ES-I3 (cell line): ENCODE results near the gene SPAG16.
"Not testable (repeated sequence)": the region's sequence is repeated elsewhere in the genome, so short reads cannot be mapped to it uniquely, and the experiment has no call there.

Source experiments
- H3K36me3 ChIP-seq: 2 replicates; pipeline ENCODE4 v1.6.1; 2013; ENCODE audit warnings: mild to moderate bottlenecking, low read length, control low read depth, moderate library complexity; ENCODE audit not compliant: insufficient read depth
- H3K4me1 ChIP-seq: 2 replicates; pipeline ENCODE4 v1.6.1; 2013; ENCODE audit warnings: mild to moderate bottlenecking, control low read depth, low read length; ENCODE audit not compliant: insufficient read depth
- H3K9ac ChIP-seq: 2 replicates; pipeline ENCODE4 v1.6.1; 2013; ENCODE audit warnings: low read depth, mild to moderate bottlenecking, low read length, moderate library complexity
- H3K9me3 ChIP-seq: 2 replicates; pipeline ENCODE4 v1.6.1; 2013; ENCODE audit warnings: mild to moderate bottlenecking, low read length, moderate library complexity; ENCODE audit not compliant: control insufficient read depth, insufficient read depth

Gene SPAG16

GRCh38 chr2:213251618-213252017 lies 32.6 kb upstream of the SPAG16 start:
- no peaks in the 10 kb centered on the region for H3K9me3 ChIP-seq
- no peak overlapping the region for H3K9ac ChIP-seq
- H3K4me1 ChIP-seq = peaks cover 6% of the 10 kb centered on the region; the same call in 1 of the 2 replicates
- H3K36me3 ChIP-seq = no peaks in the 10 kb centered on the region

DNA sequence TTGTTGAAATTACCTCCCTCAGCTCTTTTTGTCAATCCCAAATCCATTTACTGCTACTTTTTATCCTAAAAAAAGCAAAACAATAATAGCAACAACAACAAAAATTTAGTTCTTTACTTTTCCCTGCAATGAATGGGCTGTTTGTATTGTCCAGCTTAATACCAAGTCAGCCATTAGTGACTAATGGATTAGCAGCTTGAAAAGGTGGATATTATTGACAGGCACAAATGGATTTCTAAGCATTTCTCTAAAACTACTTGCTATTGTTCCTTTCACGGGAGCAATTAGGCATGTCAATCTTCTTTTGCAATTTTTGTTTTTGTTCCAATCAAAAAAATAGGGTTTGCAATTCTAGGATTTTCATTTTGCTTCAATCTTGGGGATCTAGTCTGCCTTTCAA lies 32.1 kb upstream of the SPAG16 start:
- peaks cover 6% of the 10 kb centered on the region; the same call in 1 of the 2 replicates for H3K4me1 ChIP-seq
- H3K36me3 ChIP-seq = no peaks in the 10 kb centered on the region
- H3K9me3 ChIP-seq = no peaks in the 10 kb centered on the region
- H3K9ac ChIP-seq = no peak overlapping the region

DNA sequence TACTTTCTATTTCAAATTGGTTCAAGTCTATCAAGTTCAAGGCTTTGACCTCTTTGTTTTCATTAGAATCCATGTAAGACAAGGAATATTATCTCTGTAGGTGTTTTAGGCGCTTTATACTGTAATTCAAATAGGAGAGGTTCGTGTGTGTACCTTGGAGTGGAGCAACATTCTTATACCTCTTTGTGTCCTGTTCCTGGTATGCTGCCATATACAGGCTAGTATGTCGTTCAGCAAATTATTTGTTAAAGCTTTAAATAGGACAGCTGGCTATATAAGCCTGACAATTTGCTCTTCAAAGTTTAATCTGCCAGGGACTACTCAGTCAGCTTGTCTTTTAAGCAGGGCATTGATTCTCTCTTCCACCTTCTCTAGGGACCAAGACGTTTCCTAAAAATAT lies 31.1 kb upstream of the SPAG16 start:
- Histone ChIP-seq H3K9me3 (no peaks in the 10 kb centered on the region), H3K4me1 (peaks cover 6% of the 10 kb centered on the region; the same call in 1 of the 2 replicates), H3K9ac (no peak overlapping the region), H3K36me3 (no peaks in the 10 kb centered on the region)

- Histone ChIP-seq H3K9me3 (no peaks in the 10 kb centered on the region), H3K9ac (no peak overlapping the region), H3K36me3 (no peaks in the 10 kb centered on the region), H3K4me1 (0 out of 2 replicates have a peak, but pooled peaks cover 2% of the 10 kb centered on the region)
Observed at GRCh38 chr2:213259266-213259665, 25.0 kb upstream of the SPAG16 start.

DNA sequence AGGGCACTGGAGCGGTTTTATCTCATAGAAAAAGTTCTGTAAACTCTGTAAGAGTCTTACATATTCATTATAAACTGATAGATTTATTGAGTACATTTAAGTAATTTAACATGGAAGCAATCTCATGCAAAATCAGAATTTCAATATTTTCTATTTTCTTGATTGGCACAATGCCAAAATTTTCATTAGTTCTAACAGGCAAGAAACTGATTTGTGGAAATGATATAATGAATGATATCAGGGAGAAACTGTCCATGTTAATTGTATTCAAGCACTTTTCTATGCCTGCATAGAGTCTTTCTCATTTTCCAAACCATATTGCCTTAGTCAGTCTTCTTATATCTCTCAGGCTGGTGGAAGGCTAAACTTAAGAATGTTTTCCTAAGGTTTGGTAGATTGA lies 23.0 kb upstream of the SPAG16 start:
- H3K36me3 ChIP-seq = no peaks in the 10 kb centered on the region
- 0 out of 2 replicates have a peak, but pooled peaks cover 2% of the 10 kb centered on the region for H3K4me1 ChIP-seq
- no peaks in the 10 kb centered on the region for H3K9me3 ChIP-seq
- H3K9ac ChIP-seq = no peak overlapping the region

DNA sequence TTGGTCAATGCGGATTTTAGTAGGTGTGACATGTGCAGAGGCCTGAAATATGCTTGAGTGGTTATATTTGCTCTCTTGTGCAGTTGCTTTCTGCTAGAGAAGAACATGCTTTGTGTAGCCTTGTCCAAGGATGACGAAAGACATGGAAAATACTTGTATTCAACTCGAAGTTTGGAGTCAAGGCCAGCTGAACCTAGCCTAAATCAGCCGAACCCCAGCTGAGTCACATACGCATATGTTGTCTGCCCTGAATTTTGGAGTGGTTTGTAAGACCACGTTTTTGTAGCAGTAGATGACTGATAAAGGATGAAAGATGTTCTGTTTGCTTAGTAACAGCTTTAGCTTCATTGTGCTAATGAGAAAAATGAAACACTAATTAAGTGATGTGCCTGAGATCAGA lies 22.5 kb upstream of the SPAG16 start:
- H3K9me3 ChIP-seq = no peaks in the 10 kb centered on the region
- 0 out of 2 replicates have a peak, but pooled peaks cover 2% of the 10 kb centered on the region for H3K4me1 ChIP-seq
- no peak overlapping the region for H3K9ac ChIP-seq
- no peaks in the 10 kb centered on the region for H3K36me3 ChIP-seq

DNA sequence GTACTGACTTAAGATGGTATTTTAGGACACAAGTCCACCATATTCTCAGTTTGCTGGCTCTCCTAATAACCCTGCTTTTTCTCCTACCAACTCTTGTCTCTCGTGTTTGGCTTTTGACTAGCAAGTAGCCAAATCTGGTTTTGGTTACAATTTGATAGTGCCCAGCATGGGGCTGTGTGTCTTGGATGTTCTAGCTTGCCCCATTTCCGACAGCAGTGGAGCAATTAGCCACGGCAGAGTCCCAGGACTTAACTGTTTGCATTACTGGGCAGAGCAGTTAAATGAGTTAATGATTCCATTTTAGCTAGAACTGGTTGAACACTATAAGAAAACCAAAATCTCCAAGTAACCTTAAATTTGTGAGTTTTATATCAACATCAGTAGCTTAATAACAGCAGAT lies 18.6 kb upstream of the SPAG16 start:
- no peak overlapping the region for H3K9ac ChIP-seq
- no peaks in the 10 kb centered on the region for H3K9me3 ChIP-seq
- 0 out of 2 replicates have a peak, but pooled peaks cover 2% of the 10 kb centered on the region for H3K4me1 ChIP-seq
- H3K36me3 ChIP-seq = no peaks in the 10 kb centered on the region

GRCh38 chr2:213266421-213266820 lies 17.8 kb upstream of the SPAG16 start:
- 0 out of 2 replicates have a peak, but pooled peaks cover 2% of the 10 kb centered on the region for H3K4me1 ChIP-seq
- no peak overlapping the region for H3K9ac ChIP-seq
- no peaks in the 10 kb centered on the region for H3K36me3 ChIP-seq
- no peaks in the 10 kb centered on the region for H3K9me3 ChIP-seq

- H3K4me1 ChIP-seq = no peaks in the 10 kb centered on the region
Observed at GRCh38 chr2:213271947-213272346, 12.3 kb upstream of the SPAG16 start.

GRCh38 chr2:213274143-213274542 lies 10.1 kb upstream of the SPAG16 start:
- no peak overlapping the region for H3K9ac ChIP-seq
- peaks cover 6% of the 10 kb centered on the region for H3K9me3 ChIP-seq
- H3K36me3 ChIP-seq = no peaks in the 10 kb centered on the region
- H3K4me1 ChIP-seq = no peaks in the 10 kb centered on the region

More at GRCh38 chr2:213271947-213272346, 12.3 kb upstream of the SPAG16 start:
- Histone ChIP-seq H3K9me3 (peaks cover 2% of the 10 kb centered on the region; the same call in 1 of the 2 replicates), H3K36me3 (no peaks in the 10 kb centered on the region), H3K9ac (no peak overlapping the region)

GRCh38 chr2:213275265-213275664 lies 9.0 kb upstream of the SPAG16 start:
- H3K4me1 ChIP-seq = no peaks in the 10 kb centered on the region
- H3K36me3 ChIP-seq = no peaks in the 10 kb centered on the region
- H3K9me3 ChIP-seq = peaks cover 6% of the 10 kb centered on the region
- H3K9ac ChIP-seq = no peak overlapping the region

DNA sequence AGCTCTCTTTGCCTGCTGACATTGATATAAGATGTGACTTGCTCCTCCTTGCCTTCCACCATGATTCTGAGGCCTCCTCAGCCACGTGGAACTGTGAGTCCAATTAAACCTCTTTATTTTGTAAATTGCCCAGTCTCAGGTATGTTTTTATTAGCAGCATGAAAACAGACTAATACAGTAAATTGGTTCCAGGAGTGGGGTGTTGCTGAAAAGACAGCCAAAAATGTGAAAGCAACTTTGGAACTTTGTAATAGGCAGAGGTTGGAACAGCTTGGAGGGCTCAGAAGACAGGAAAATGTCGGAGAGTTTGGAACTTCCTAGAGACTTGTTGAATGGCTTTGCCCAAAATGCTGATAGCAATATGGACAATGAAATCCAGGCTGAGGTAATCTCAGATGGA lies 7.1 kb upstream of the SPAG16 start:
- not testable (repeated sequence) for H3K9ac ChIP-seq

DNA sequence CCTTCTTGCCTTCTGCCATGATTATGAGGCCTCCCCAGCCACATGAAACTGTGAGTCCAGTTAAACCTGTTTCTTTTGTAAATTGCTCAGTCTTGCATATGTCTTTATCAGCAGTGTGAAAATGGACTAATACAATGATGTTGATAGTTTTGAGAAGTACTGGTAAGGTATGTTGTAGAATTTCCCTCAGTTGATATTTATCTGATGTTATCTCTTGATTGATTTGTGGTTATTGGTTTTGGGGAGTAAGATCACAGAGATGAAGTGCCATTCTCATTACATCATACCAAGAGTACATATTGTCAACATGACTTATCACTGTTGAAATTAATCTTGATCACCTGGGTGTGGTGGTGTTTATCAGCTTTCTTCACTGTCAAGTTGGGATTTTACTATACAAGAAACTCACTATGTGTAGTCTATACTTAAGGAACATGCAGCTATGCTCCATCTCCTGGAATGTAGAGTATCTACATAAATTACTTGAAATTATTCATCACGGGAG lies 5.1 kb upstream of the SPAG16 start:
- no peaks in the 10 kb centered on the region for H3K36me3 ChIP-seq
- no peaks in the 10 kb centered on the region for H3K4me1 ChIP-seq
- H3K9me3 ChIP-seq = peaks cover 6% of the 10 kb centered on the region
- H3K9ac ChIP-seq = no peak overlapping the region

More for the DNA sequence above, 7.1 kb upstream of the SPAG16 start:
- H3K9me3 ChIP-seq, H3K36me3 ChIP-seq, H3K4me1 ChIP-seq: not testable (repeated sequence)

DNA sequence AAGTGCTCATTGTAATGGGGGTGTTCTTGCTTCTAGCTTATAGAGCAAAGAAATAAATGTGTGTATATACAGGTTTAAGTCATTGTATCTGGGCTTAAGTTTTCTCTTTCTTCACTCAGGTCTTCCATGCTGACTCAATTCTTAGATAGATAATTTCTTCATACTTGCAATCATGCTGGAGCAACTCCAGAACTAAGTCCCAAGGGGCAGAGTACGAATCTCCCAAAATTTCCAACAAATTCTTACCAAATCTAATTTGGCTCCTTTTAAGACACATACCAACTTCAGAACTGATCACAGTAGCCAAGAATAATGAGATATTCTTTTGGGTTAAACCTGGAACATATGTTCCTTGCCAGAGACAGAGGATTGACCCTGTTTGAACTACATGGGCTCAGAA lies 4.3 kb upstream of the SPAG16 start:
- Histone ChIP-seq H3K4me1 (no peaks in the 10 kb centered on the region), H3K9ac (no peak overlapping the region), H3K36me3 (no peaks in the 10 kb centered on the region), H3K9me3 (peaks cover 6% of the 10 kb centered on the region)

GRCh38 chr2:213281156-213281555 lies 3.1 kb upstream of the SPAG16 start:
- peaks cover 4% of the 10 kb centered on the region; the same call in 1 of the 2 replicates for H3K9me3 ChIP-seq
- no peaks in the 10 kb centered on the region for H3K36me3 ChIP-seq
- no peaks in the 10 kb centered on the region for H3K4me1 ChIP-seq
- no peak overlapping the region for H3K9ac ChIP-seq
